Suprapubic skin (tissue), 4 donors: ENCODE measurements around the gene MYMK. TPM values are rescaled to one million over a fixed set of nuclear protein-coding genes. Genes with fewer than 3 reads are reported as not detected.

Source experiments
- DNase-seq, 2 donors: peaks; one replicate each; pipeline ENCODE4 v3.0.0-alpha.2; 2019; ENCODE audit warnings: low spot score in 2 of 2
- H3K27ac ChIP-seq: fragments of 200-600 bp; sonication (generic); one replicate; pipeline ENCODE4 v1.5.1; 2019
- H3K27me3 ChIP-seq: fragments of 200-600 bp; sonication (generic); one replicate; pipeline ENCODE4 v1.5.1; 2019
- H3K36me3 ChIP-seq: fragments of 200-600 bp; sonication (generic); one replicate; pipeline ENCODE4 v1.5.1; 2019
- H3K4me1 ChIP-seq: fragments of 200-600 bp; sonication (generic); one replicate; pipeline ENCODE4 v1.5.1; 2019
- H3K4me3 ChIP-seq: fragments of 200-600 bp; sonication (generic); one replicate; pipeline ENCODE4 v1.5.1; 2019; ENCODE audit warnings: mild to moderate bottlenecking
- H3K9me3 ChIP-seq: fragments of 200-600 bp; sonication (generic); one replicate; pipeline ENCODE4 v1.5.1; 2019
- CTCF ChIP-seq, 2 donors: fragments of 200-600 bp in 1 of 2; fragments of 450-650 bp in 1 of 2; sonication (generic) in 1 of 2; IDR thresholded peaks; one replicate each; pipeline ENCODE4 v1.5.1; 2016 to 2019; ENCODE audit warnings: antibody characterized with exemption in 2 of 2, mild to moderate bottlenecking in 1 of 2, moderate library complexity in 1 of 2
- EP300 ChIP-seq: sonication (generic); formaldehyde crosslinking; IDR thresholded peaks from one replicate; pipeline ENCODE4 v1.6.1; 2017; ENCODE audit warnings: antibody characterized with exemption
- POLR2A ChIP-seq, 2 donors: fragments of 450-650 bp; IDR thresholded peaks; one replicate each; pipeline ENCODE4 v1.6.1; 2017; ENCODE audit warnings: antibody characterized with exemption in 2 of 2, mild to moderate bottlenecking in 2 of 2, moderate library complexity in 2 of 2
- POLR2AphosphoS5 ChIP-seq, 3 donors: sonication (generic); formaldehyde crosslinking; IDR thresholded peaks; one replicate each; pipeline ENCODE4 v1.6.1; 2017; ENCODE audit warnings: antibody characterized with exemption in 3 of 3
- WGBS: methylation state at CpG from one replicate; pipeline ENCODE4 v1.1.5; 2018; 5-methylcytosine and 5-hydroxymethylcytosine counted together
- total RNA-seq, 4 donors: library from RNA; depleted of rRNA; stranded (reverse); fragments of >200 nt; gene quantifications; one replicate each; pipeline ENCODE4 v1.1.0, GENCODE V29; 2016

Gene MYMK
- total RNA-seq, 4 donors from 2014 or later, result not detected

GRCh38 chr9:133553973-133554713, 29.4 kb upstream of the MYMK start:
- 73% methylated on average over 4 of the region's 31 CpGs for WGBS

GRCh38 chr9:133553123-133553522, 28.4 kb upstream of the MYMK start:
- Histone ChIP-seq H3K36me3 (no peaks in the 10 kb centered on the region), H3K4me1 (peaks cover 6% of the 10 kb centered on the region), H3K9me3 (no peaks in the 10 kb centered on the region), H3K4me3 (no peak overlapping the region), H3K27ac (no peak overlapping the region), H3K27me3 (peaks cover 7% of the 10 kb centered on the region)
- no peak for TF ChIP-seq EP300
- no peak for TF ChIP-seq CTCF (IDR thresholded peaks at IDR 0.05)
- TF ChIP-seq POLR2AphosphoS5 (IDR thresholded peaks at IDR 0.05), result no peak
- TF ChIP-seq POLR2A (IDR thresholded peaks at IDR 0.05), result no peak
- DNase-seq, result no peak
- WGBS, result 93% methylated on average over 10 of the region's 10 CpGs

More at GRCh38 chr9:133553973-133554713, 29.4 kb upstream of the MYMK start:
- no peak overlapping the region for H3K4me3 ChIP-seq
- H3K27ac ChIP-seq, result no peak overlapping the region
- H3K27me3 ChIP-seq, result peaks cover 7% of the 10 kb centered on the region
- DNase-seq, result no peak
- TF ChIP-seq CTCF (IDR thresholded peaks at IDR 0.05) (no peak), EP300 (no peak), POLR2A (IDR thresholded peaks at IDR 0.05) (no peak), POLR2AphosphoS5 (IDR thresholded peaks at IDR 0.05) (no peak)
- H3K36me3 ChIP-seq, result no peaks in the 10 kb centered on the region
- H3K4me1 ChIP-seq, result peaks cover 14% of the 10 kb centered on the region
- H3K9me3 ChIP-seq, result no peaks in the 10 kb centered on the region

- no peak for TF ChIP-seq CTCF (IDR thresholded peaks at IDR 0.05)
- TF ChIP-seq EP300, result no peak
- TF ChIP-seq POLR2A (IDR thresholded peaks at IDR 0.05), result no peak
- no peak for TF ChIP-seq POLR2AphosphoS5 (IDR thresholded peaks at IDR 0.05)
These were observed 27.5 kb upstream of the MYMK start for GRCh38 chr9:133552236-133552635.

GRCh38 chr9:133551446-133551845, 26.7 kb upstream of the MYMK start:
- Histone ChIP-seq H3K27ac (no peak overlapping the region), H3K4me1 (no peaks in the 10 kb centered on the region), H3K9me3 (no peaks in the 10 kb centered on the region), H3K4me3 (no peak overlapping the region), H3K36me3 (no peaks in the 10 kb centered on the region), H3K27me3 (peaks cover 7% of the 10 kb centered on the region)
- TF ChIP-seq EP300, result no peak
- no peak for TF ChIP-seq CTCF (IDR thresholded peaks at IDR 0.05)
- TF ChIP-seq POLR2AphosphoS5 (IDR thresholded peaks at IDR 0.05), result no peak
- no peak for TF ChIP-seq POLR2A (IDR thresholded peaks at IDR 0.05)
- DNase-seq, result no peak
- 71% methylated on average over 7 of the region's 7 CpGs for WGBS

More at GRCh38 chr9:133552236-133552635, 27.5 kb upstream of the MYMK start:
- 91% methylated on average over 8 of the region's 8 CpGs for WGBS
- DNase-seq, result no peak
- Histone ChIP-seq H3K27ac (no peak overlapping the region), H3K27me3 (peaks cover 7% of the 10 kb centered on the region), H3K4me3 (no peak overlapping the region), H3K36me3 (no peaks in the 10 kb centered on the region), H3K9me3 (no peaks in the 10 kb centered on the region), H3K4me1 (no peaks in the 10 kb centered on the region)

- no peak for DNase-seq
- no peak overlapping the region for H3K27ac ChIP-seq
- no peaks in the 10 kb centered on the region for H3K27me3 ChIP-seq
- H3K36me3 ChIP-seq, result no peaks in the 10 kb centered on the region
- 85% methylated on average over 9 of the region's 15 CpGs for WGBS
- H3K4me3 ChIP-seq, result no peak overlapping the region
- no peaks in the 10 kb centered on the region for H3K9me3 ChIP-seq
- no peak for TF ChIP-seq EP300
- TF ChIP-seq POLR2A (IDR thresholded peaks at IDR 0.05), result no peak
- no peaks in the 10 kb centered on the region for H3K4me1 ChIP-seq
These were observed 22.4 kb upstream of the MYMK start for GRCh38 chr9:133547116-133547515.
